LNCAP (cell line): ENCODE data around the gene HIBADH.

ENCODE experiments used
- CTCF ChIP-seq: fragments of 450-650 bp; IDR thresholded peaks from 2 replicates; pipeline ENCODE4 v1.5.1; 2017; ENCODE audit warnings: mild to moderate bottlenecking

Gene HIBADH

GRCh38 chr7:27688646-27689045 lies 26.0 kb upstream of the HIBADH start:
- TF ChIP-seq CTCF = no peak

- no peak for TF ChIP-seq CTCF
Observed at GRCh38 chr7:27688056-27688455, 25.4 kb upstream of the HIBADH start.

GRCh38 chr7:27686315-27686714 lies 23.6 kb upstream of the HIBADH start:
- no peak for TF ChIP-seq CTCF

GRCh38 chr7:27685893-27686292 lies 23.2 kb upstream of the HIBADH start:
- no peak for TF ChIP-seq CTCF

GRCh38 chr7:27685209-27685608 lies 22.5 kb upstream of the HIBADH start:
- no peak for TF ChIP-seq CTCF

- TF ChIP-seq CTCF = no peak
Observed at GRCh38 chr7:27684491-27684890, 21.8 kb upstream of the HIBADH start.

GRCh38 chr7:27680610-27681009 lies 17.9 kb upstream of the HIBADH start:
- TF ChIP-seq CTCF = no peak

- TF ChIP-seq CTCF = no peak
Observed at GRCh38 chr7:27678617-27679260, 16.1 kb upstream of the HIBADH start.
